Measurements from ENCODE around the gene PLEKHB1.

DNA sequence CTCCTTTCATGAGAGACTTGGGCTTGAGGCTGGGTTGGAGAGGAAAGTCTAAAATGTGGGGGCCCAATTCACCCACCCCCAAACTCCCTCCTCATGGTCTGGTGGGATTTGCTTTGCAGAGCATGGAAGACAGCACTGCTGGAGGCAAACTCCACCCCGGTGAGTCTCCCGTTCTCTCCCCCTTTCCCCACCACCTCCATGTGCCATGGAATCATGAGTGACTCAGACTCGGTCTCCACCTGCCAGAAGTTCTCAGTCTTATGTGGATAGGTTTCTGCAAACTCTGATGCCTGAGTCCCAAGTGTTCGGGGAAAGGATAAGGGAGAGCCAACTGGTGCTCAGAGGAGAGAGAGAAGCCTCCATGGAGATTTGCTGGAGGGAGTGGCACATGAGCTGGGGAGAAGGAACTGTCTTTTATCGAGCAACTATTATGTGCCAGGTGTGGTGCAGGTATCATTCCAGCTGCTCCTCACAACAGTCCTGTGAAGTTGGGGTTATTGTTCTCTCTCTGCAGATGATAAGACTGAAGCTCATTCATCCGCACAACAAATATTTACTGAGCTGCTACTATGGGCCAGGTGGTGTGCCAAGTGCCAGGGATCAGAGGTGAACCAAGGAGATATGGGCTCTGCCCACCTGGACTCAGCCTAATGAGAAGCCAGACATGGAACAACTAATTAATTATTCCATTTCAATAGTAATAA is 6.6 kb downstream of the PLEKHB1 start:
- TF ChIP-seq, protein P1, sequence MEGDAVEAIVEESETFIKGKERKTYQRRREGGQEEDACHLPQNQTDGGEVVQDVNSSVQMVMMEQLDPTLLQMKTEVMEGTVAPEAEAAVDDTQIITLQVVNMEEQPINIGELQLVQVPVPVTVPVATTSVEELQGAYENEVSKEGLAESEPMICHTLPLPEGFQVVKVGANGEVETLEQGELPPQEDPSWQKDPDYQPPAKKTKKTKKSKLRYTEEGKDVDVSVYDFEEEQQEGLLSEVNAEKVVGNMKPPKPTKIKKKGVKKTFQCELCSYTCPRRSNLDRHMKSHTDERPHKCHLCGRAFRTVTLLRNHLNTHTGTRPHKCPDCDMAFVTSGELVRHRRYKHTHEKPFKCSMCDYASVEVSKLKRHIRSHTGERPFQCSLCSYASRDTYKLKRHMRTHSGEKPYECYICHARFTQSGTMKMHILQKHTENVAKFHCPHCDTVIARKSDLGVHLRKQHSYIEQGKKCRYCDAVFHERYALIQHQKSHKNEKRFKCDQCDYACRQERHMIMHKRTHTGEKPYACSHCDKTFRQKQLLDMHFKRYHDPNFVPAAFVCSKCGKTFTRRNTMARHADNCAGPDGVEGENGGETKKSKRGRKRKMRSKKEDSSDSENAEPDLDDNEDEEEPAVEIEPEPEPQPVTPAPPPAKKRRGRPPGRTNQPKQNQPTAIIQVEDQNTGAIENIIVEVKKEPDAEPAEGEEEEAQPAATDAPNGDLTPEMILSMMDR (IDR thresholded peaks at IDR 0.05), result no peak
- no peak for TF ChIP-seq POLR2AphosphoS5 (IDR thresholded peaks at IDR 0.05)
- no peak for TF ChIP-seq POLR2A (IDR thresholded peaks at IDR 0.05)
- TF ChIP-seq EP300 (IDR thresholded peaks at IDR 0.05), result no peak
